NCI-H146 treated with DMSO at 0.1 percent for 48 hours (cell line): ENCODE measurements around the gene SLC2A9.
"Not testable (repeated sequence)": the region's sequence is repeated elsewhere in the genome, so short reads cannot be mapped to it uniquely, and the experiment has no call there.

Experiments
- DNase-seq: peaks from one replicate; lab custom pipeline; 2025; ENCODE audit not compliant: unreplicated experiment; lab: John Stamatoyannopoulos, UW

SLC2A9 gene

DNA sequence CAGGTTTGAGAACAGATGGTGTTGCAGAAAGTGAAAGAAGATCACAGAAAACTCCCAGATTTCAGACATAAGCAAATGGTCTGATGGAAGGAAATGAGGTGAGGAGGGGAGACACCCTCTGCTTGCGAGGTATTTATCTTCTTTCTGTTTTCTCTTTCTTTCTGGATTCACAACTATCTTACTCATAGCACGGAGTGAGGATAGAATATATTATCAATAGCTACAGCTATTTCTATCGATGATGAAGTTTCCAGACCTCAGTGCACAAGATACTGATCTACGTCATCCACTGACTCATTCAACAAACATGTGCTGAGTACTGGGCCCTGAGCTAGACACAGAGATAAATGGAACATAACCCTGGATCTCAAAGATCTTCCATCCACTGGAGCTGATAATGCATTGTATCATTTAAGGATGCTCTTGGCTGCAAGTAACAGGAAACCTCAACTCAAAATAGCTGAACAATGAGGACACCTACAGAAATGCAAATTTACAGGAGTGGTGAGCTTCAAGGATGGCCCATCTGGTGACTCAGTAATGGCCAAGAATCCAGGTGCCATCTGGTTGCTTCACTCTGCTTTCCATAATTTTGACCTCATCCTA lies 21.2 kb downstream of the SLC2A9 start:
- DNase-seq: no peak

DNA sequence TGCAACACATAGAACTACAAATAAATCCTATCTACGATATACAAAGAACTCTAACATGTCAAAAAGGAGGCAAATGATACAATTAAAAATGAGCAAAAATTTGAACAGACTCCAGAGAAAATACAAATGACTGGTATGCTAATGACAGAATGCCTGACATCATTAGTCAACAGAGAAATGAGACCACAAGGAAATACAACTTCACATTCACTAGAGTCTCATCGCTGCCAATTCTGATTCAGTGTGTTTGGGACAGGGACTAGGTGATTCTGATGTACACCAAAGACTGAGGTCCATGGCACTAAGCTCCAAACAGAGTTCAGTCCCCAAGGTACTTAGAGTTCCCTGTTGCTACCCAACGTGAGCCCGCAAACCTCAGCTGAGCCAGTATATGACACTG lies 23.4 kb downstream of the SLC2A9 start:
- no peak for DNase-seq

DNA sequence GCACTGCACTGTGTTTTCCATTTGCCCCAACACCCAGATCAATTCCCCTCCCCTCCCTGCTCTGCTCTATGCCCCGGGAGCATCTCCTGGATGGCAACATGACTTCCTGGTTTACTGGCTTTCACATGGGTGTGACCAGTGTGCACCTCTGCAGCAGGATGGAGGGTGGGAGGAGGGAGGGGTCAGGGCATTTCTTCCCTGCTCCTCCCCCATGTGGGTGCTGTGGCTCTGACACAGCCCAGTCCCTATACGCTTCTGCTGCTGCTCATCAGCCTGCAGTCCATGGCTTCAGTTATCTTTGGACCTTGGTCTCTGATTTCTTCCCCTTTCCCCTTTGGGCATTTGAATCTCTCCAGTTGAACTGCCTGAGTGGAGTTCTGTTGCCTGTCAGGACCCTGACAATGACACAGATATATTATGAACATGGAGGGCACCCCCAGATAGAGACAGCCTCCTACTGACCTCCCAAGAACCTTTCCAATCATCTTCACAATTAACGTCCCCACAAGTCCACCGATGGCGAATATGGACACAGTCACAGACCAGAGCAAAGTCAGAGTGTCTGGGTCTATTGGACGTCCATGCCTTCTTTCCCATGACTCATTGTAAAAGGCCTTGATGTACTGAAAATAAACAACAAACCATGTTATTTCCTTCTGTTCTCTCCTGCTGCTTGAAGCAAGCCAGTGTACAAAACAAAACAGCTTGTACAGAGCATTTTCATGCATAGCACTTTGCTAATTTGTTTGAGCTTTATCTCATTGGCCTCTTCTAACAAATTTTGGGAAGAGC lies 24.8 kb downstream of the SLC2A9 start:
- DNase-seq: no peak

DNA sequence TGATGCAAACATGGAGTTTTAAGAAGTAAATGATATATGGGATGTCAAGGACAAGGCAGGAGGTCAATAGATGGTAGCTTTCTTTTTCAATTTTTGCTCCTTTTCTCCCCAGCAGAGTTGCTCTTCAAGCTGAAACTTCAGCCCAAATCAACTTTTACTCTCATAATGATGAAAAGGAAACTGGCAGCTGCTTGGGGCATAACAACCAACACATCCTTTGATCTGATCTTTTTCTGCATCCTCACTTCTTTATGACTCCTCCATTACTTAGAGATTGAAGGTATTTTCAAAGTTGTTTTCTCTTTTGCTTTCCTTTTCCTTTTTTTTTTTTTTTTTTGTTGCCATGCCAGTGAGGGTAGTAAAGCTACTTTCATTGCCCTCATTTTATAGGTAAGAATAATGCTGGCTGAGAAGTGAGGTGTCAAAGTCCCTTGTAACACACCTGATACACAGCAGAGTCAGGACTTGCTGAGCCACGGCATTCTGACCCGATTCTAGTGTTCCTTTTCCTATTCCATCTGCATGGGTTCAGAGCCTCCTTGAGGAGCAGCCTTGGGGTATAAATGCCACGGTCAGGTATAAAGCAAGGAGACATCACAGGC lies 26.9 kb downstream of the SLC2A9 start:
- DNase-seq: no peak

DNA sequence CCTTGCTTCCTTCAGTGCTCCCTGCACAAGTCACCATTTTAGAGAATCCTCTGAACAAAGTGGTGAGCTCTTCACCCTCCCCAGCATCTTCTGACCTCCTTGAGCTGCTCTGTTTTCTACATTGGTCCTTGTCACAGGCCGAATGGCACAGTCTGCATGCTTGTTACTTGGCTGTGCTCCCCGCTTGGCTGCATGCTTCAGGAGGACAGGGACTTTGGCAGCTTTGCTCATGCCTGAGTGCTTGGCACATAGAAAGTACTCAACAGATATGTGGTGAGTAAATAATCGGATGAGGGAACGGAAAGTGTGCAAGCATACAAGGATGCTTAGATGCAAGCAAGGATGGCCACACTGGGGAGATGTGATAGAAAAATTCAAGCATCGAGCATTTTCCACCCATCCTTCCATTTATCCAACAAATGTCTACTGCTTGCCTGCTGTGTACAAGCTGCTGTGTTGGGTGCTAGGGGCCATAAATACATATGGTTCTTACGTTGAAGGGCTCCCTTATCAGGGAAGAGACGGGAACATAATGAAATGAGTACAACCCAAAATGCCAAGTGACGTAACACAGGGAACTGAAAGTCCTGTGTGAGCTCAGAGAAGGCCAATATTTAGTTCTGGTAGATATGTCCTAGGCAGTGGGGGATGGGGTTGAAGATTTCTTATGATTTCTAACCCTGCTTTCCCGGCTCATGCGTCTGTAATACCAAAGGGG lies 31.2 kb downstream of the SLC2A9 start:
- DNase-seq: no peak

DNA sequence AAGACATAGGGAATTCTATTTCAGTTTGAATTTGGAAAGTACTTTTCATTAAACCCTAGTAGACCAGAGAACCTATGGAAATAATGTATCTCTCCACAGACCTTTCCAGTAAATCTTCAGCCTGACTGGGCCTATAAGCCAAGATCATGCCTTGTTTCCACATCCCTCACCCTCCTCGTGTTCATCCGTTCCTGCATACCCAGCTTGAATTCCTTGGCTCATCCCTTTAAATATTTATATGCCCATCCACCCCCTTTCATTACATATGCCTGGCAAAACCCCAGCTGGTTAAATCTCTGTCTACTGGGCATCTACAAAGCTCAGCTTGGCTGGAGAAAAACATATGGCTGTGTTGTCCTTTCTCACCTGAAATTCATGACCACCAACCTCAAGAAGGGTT lies 32.4 kb downstream of the SLC2A9 start:
- DNase-seq: no peak

DNA sequence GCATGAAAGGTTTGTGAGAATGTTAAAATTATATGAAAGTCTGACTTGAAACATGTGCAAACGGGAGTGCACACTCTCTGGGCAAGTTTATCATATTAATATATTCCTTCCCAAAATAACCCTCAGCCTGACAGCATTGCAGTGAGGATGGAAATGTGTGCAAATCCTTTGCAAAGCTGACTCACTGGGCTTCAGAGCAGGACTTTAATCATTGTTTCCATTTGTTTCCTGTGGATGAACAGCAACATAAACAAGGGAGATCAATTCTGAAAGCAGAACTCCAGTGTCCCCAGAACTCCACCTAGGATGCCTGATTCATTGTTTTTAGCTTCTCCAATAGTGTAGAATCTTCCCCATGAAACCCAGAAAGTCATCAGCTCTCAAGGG lies 32.9 kb downstream of the SLC2A9 start:
- DNase-seq: no peak

DNA sequence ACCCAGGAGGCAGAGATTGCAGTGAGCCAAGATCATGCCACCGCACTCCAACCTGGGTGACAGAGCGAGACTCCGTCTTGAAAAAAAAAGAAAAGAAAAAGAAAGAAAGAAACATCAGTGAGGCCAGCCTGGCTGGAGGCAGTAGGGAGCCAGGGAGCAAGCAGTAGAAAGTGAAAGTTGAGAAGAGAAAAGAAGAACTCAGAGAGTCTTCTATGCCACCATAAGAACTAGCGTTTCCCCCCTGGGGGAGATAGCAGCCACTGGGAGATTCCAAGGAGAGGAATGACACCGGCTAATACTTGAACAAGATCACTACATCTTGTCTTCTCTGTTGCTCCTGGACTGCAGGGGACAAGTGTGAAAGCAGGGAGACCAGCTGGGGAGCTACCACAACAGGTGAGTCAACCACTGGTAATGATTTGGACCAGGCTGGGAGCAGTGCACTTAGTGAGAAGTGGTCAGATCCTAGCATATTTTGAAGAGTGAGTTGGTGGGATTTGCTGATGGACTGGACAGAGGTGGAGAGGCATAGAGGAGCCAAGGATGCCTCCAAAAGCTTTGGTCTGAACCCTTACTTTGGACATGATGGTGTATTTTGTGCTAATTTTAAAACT lies 33.4 kb downstream of the SLC2A9 start:
- no peak for DNase-seq

DNA sequence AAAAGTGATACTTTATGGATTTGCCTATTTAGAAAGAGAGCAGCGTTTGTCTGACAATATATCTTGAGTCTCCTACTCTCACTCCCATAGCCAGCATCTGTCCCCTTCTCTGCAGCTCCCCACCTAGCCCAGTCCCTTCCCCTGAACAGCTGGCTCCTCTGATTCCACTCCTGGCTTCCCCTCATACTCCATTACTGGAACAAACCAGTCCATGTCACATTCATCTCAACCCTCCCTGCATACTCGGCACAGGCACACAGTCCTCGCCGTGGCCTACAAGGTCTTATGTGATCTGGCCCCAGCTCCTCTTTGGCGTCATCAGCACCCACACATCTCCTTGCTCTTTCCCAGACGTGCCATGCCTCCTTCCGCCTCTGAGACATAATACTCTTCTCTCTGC lies 36.7 kb downstream of the SLC2A9 start:
- no peak for DNase-seq

DNA sequence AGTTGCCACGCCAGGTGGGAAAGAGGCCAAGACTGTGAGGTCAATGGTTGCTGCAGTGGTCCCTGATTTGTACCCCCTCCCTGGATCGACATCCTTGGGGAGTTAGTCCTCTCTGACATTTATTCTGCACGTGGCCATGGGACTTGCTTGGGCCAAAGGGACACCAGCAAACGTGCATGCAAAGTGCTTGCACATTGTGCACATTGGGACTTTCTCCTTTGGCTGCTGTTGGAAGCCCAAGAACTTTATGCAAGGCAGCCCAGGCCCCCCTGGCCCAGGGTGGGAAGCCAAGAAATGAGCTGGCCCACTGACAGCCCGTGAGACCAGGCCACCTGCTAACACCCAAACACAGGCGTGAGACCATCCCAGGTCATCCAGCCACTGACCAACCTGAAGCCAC lies 38.1 kb downstream of the SLC2A9 start:
- no peak for DNase-seq

DNA sequence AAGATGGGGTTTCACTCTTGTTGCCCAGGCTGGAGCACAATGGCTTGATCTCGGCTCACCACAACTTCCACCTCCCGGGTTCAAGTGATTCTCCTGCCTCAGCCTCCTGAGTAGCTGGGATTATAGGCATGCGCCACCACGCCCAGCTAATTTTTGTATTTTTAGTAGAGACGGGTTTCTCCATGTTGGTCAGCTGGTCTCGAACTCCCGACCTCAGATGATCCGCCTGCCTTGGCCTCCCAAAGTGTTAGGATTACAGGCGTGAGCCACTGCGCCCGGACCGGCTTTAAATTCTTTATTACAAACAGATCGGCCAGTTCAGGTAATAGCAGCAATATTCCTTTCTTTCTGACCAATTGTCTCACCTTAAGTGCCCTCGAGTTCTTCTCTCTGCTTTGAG lies 39.4 kb downstream of the SLC2A9 start:
- DNase-seq: not testable (repeated sequence)

DNA sequence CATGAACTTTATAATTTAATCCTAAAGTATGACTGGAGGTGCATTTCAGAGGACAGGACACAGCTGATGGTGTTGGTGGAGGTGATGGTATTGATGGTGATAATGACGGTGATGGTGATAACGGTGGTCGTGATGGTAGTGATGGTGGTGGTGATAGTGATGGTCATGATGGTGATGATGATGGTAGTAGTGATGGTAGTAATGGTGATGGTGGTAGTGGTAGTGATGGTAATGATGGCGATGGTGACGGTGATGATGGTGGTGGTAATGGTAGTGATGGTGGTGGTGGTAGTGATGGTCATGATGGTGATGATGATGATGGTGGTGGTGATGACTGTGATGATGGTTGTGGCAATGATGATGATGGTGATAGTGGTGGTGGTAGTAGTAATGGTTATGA lies 40.4 kb downstream of the SLC2A9 start:
- no peak for DNase-seq

DNA sequence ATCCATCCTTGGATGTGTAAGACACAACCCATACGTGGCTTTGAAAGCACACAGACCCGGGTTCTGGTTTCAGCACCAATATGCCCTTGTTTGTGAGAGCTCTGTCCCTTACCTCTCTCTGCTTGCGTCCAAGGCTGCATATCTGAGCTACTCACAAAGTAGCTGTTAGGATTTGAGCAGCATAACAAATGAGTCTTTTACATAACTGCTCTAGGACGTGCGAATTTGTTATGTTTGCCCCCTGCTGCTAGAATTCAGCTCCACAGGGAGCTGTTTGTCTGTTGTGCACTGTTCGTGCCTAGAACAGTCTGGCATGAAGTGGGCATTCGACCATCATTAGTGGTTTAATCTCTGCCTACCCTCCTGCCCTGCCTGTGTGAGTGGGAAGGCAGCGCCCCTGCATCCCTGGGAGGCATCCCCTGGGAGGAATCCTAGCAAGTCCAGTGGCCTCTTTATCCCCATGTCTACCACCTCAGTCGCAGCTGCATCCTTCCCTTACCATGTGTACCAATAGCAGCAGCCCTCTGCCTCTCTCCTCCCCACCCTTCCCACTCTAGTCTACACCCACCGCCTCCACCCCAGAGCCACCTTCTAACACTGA lies 42.1 kb downstream of the SLC2A9 start:
- DNase-seq: peak; percentile 52

DNA sequence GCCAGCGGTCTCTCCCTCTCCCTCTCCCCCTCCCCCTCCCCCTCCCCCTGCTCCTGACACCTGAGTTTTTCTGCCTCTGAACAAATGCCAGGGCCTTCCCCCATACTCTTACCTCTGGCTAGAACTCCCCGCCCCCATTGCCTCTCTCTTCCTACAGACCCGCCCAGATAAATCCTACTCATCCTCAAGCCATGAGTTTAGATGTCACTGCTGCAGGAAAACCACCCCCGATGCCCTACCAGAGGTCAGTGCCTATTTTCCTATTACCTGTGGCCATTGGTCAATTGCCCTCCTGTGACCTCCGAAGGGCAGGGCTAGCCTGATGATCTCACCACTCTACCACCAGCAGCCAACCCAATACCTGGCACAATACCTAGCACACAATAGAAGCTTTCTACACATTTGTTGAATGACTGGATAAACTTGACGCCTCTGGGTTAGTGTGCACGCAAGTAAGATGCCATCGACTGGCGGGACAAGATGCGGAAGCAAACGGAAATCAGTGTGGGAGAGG lies 43.7 kb downstream of the SLC2A9 start:
- no peak for DNase-seq

DNA sequence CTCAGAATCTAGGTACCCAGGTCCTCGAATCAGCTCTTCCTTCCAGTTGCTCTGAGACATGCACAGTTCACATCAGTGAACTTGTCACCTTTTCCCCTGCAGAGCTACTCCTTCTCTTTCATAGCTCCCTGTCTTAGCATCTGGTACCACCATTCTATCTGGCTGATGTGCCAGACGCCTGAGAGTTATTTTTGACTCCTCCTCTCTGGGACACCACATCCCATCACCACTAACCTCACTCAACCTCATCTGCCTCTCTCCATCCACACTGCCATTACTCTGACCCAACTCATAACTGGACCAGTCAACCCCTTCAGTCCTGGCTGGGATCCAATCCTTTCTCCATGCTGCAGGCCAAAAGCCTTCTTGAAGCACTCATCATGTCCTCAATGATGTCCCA lies 44.5 kb downstream of the SLC2A9 start:
- DNase-seq: no peak

DNA sequence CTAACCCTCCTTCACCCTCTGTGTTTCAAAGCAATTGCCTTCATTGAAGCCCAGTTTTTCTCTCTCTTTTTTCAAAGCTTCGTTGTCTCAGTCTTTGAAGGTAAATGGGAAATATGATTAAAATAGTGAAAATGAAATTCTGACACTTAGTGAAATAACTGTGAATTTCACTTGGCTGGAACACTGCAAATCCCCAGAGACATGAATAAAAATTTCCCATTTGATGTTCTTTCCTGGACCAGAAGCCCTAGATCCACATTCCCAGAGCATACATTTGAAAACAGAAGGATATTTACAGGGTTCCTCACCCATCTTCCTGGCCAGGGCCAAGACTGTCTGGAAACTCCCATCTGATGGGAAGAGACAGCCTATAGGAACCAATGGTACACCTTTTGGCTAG lies 45.0 kb downstream of the SLC2A9 start:
- no peak for DNase-seq

DNA sequence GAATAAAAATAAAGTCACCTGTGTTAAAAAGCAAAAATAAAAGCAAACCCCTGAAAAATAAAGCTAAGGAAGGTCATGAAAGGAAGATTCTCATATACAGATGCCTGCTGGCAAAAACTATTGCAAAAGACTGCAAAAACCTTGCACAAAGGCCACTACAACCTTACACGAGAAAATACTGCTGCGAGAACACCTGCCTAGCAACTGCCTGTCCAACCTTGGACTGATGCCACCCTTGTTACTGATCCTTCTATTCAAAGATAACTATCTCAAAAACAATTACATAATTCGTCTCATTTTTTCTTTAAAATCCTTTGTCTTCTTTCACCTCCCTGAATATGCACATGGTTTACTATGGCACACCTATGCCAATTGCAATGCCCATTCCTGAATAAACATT lies 49.6 kb downstream of the SLC2A9 start:
- DNase-seq: peak; percentile 88

DNA sequence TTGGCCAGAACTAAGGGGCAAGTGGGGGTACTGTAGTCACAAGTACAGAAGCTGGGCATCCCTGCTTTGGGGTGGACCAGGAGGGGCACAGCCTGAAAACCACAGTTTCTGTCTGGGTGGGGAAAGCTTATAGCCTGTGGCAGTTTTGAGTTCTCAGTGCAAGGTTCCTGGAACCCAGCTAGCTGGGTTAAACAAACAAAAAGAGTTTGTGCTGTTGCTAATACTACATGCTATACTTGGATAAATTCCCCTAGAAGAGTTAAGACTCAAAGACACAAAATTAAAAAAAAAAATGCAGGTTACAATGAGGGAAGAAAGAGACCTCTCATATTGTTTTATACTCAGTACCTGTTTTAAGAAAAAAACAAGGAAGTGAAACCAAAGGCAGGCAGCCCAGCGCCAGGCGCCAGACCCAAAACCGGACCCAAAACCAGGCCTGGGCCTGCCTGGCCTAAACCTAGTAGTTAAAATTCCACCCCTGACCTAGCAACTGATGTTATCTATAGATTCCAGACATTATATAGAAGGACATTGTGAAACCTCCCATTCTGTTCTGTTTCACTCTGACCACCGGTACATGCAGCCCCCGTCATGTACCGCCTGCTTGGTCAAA lies 50.8 kb downstream of the SLC2A9 start:
- no peak for DNase-seq

DNA sequence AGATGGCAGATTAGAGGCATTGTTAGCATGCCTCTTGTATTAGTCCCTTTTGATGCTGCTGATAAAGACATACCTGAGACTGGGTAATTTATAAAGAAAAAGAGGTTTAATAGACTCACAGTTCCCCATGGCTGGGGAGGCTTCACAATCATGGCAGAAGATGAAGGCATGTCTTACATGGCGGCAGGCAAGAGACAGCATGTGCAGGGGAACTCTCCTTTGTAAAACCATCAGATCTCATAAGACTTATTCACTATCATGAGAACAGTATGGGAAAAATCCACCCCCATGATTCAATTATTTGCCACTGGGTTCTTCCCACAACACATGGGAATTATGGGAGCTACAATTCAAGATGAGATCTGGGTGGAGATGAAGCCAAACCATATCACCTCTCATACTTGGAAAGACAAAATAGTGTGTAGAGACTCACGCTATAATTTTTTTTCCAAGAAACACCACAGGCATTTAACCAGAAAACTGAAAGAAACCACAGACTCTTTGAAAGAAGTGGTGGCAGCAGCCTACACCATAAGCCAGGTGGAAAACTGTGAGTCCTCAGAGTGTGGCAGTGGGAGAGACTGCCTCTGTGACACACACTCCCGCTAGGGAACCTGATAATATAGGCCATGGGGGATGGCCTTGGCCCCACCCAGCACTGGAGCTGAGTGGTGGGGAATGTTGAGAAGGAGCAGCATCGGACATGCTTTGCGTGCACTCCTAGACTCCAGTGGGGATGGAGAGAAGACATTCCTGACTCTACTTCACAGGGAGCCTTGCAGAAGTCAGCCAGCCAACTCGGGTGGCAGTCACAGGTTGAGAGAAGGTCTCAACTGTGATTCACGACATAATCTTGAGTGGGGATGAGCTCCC lies 51.5 kb downstream of the SLC2A9 start:
- DNase-seq: no peak
